ENCODE measurements around the gene CASP9.
"Not testable (repeated sequence)": the region's sequence is repeated elsewhere in the genome, so short reads cannot be mapped to it uniquely, and the experiment has no call there.

CASP9 gene

DNA sequence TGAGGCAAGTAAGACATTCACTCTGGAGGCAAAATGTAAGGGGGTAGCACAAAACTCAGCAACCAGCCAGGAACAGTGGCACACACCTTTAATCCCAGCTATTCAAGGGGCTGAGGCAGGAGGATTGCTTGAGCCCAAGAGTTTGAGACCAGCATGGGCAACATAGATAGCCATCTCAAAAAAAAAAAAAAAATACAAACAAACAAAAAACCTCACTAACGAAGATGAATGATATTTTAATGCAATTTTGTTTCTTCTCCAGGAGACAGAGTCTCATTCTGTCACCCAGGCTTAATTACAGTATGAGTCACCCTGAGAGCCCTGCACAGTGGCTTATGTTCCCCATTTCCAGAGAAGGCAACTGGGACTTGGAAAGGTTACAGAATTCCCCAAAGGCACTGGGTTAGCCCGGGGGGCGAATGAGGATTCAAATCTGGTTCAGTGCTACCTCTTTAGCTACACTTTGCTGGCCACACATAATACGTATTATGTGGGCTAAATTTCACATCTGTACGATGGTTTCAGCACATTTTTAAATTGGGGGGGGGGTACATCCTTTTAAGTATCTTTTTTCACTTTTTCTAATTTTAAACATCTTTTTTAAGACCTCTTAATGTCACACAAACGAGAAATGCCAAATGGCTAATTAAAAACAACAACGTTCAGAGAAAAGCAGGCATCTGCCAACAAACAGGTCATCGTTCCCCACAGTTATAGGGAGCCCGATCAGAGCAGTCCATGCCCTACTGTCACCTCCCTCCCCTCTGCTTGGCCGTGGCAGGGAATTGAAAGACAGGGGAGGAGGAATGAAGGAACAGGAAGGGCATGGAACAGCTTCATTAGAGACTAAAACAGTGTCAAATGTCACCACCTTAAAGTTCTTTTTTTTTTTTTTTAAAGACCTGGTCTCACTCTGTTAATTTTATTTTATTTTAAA lies 64.0 kb downstream of the CASP9 start:
- H3K4me3 ChIP-seq (ENCODE audit: low read depth in 1 of 5, low read length in 5 of 5), result no peak overlapping the region
- H3K27me3 ChIP-seq (ENCODE audit: control insufficient read depth in 5 of 5, insufficient read depth in 4 of 5, low read length in 5 of 5), result peaks cover 0 to 3% (median 0%) of the 10 kb centered on the region in 5 donors
- no peaks in the 10 kb centered on the region for H3K36me3 ChIP-seq (ENCODE audit: control insufficient read depth in 5 of 5, insufficient read depth in 5 of 5, low read length in 5 of 5)
- H3K4me1 ChIP-seq (ENCODE audit: control insufficient read depth in 5 of 5, insufficient read depth in 5 of 5, low read length in 5 of 5), result no peaks in the 10 kb centered on the region
- no peaks in the 10 kb centered on the region for H3K9me3 ChIP-seq (ENCODE audit: control insufficient read depth in 5 of 5, low read length in 5 of 5)
- no peak overlapping the region for H3K27ac ChIP-seq (ENCODE audit: low read depth, low read length)
- no peak overlapping the region for H3K9ac ChIP-seq (ENCODE audit: low read length in 5 of 5)

DNA sequence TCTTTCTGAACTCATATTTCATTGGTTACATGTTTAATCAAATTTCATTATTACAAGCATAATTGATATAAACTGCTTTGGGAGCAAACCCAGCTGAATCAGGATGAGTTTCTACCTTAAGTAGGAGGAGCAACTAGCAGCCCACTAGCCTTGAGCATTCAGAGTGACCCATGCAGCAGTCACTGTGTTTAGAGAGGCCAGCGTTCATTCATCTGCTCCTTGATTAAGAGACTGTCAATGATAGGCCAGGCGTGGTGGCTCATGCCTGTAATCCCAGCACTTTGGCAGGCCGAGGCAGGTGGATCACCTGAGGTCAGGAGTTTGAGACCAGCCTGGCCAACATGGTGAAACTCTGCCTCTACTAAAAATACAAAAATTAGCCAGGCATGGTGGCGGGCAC lies 65.6 kb downstream of the CASP9 start:
- H3K27me3 ChIP-seq (ENCODE audit: control insufficient read depth in 5 of 5, insufficient read depth in 4 of 5, low read length in 5 of 5); H3K4me3 ChIP-seq (ENCODE audit: low read depth in 1 of 5, low read length in 5 of 5); H3K4me1 ChIP-seq (ENCODE audit: control insufficient read depth in 5 of 5, insufficient read depth in 5 of 5, low read length in 5 of 5); H3K36me3 ChIP-seq (ENCODE audit: control insufficient read depth in 5 of 5, insufficient read depth in 5 of 5, low read length in 5 of 5); H3K27ac ChIP-seq (ENCODE audit: low read depth, low read length); H3K9me3 ChIP-seq (ENCODE audit: control insufficient read depth in 5 of 5, low read length in 5 of 5); H3K9ac ChIP-seq (ENCODE audit: low read length in 5 of 5): not testable (repeated sequence)

DNA sequence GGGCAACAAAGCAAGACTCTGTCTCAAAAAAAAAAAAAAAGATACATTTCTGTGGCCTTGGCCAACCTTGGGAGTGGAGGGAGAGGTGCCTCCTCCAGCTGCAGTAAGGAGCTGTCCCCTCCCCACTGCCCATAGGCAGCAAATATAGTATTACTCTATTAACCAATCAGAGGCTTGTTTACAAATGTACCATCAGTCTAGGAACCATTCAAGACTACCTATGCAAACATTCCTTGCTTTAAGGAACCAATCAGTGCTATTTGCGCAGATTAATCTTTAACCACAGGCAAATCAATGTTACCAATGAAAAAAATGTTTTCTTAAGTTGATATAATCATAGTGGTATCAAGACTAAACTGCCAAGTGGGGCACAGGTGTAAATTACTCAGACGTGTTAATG lies 66.4 kb downstream of the CASP9 start:
- no peaks in the 10 kb centered on the region for H3K27me3 ChIP-seq (ENCODE audit: control insufficient read depth in 5 of 5, insufficient read depth in 4 of 5, low read length in 5 of 5)
- H3K27ac ChIP-seq (ENCODE audit: low read depth, low read length), result no peak overlapping the region
- H3K4me1 ChIP-seq (ENCODE audit: control insufficient read depth in 5 of 5, insufficient read depth in 5 of 5, low read length in 5 of 5), result no peaks in the 10 kb centered on the region
- H3K4me3 ChIP-seq (ENCODE audit: low read depth in 1 of 5, low read length in 5 of 5), result no peak overlapping the region
- no peaks in the 10 kb centered on the region for H3K36me3 ChIP-seq (ENCODE audit: control insufficient read depth in 5 of 5, insufficient read depth in 5 of 5, low read length in 5 of 5)
- no peaks in the 10 kb centered on the region for H3K9me3 ChIP-seq (ENCODE audit: control insufficient read depth in 5 of 5, low read length in 5 of 5)
- H3K9ac ChIP-seq (ENCODE audit: low read length in 5 of 5), result no peak overlapping the region

DNA sequence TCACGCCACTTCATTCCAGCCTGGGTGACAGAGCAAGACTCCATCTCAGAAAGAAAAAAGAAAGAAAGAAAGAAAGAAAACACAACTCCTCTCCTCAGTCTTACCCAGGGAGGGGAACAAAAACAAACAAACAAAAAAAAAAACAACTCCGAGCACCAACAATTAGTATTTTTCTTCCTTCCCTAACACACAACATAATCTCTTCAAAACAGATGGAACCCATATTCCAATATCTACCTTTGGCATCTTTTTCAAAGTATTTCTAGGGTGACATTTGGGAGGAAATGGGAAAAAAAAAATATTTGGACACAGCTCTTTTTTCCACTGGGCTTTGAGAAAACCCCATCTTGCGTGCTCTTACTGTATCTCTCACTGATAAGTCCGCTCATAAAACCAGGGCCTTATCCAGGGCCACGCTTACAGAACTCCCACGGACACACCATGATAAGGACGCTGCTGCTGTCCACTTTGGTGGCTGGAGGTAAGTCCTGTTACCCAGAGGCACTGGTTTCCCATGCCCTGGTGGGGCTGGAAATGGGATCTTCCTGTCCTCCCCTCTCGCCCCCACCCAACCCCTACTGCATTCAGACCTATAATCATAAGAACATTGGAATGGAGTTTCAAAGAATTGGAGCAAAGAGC lies 67.6 kb downstream of the CASP9 start, which contains the start of gene CELA2A:
CELA2A (plus strand) TSS at position 420 of the 642 bp plus-strand sequence; CDS start at position 442, 22 bp downstream.
- Histone ChIP-seq H3K9ac (ENCODE audit: low read length in 5 of 5) (no peak within 1 kb of the TSS), H3K4me1 (ENCODE audit: control insufficient read depth in 5 of 5, insufficient read depth in 5 of 5, low read length in 5 of 5) (no peaks in the 10 kb centered on the region), H3K4me3 (ENCODE audit: low read depth in 1 of 5, low read length in 5 of 5) (no peak within 1 kb of the TSS), H3K27ac (ENCODE audit: low read depth, low read length) (no peak within 1 kb of the TSS), H3K36me3 (ENCODE audit: control insufficient read depth in 5 of 5, insufficient read depth in 5 of 5, low read length in 5 of 5) (no peaks in the 10 kb centered on the region), H3K27me3 (ENCODE audit: control insufficient read depth in 5 of 5, insufficient read depth in 4 of 5, low read length in 5 of 5) (no peaks in the 10 kb centered on the region), H3K9me3 (ENCODE audit: control insufficient read depth in 5 of 5, low read length in 5 of 5) (peaks cover 0 to 7% (median 2%) of the 10 kb centered on the region in 5 donors)

DNA sequence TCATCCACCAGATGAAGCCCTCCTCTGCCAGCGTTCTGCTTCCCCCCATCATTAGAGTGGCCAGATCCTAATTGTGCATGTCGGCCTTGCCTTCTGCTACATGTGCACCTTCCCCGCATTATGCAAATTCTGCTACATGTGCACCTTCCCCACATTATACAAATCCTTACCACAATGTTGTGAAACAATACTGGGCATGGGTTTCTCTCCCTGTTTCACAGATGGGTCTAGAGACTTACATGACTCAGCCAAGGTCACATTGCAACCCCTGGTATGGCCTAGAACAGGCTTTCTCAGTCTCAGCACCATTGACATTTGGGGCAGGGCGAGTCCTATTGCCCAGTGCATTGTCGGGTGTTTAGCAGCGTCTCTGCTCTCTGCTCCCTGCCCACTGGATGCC lies 68.5 kb downstream of the CASP9 start:
- H3K27ac ChIP-seq (ENCODE audit: low read depth, low read length), result no peak overlapping the region
- H3K27me3 ChIP-seq (ENCODE audit: control insufficient read depth in 5 of 5, insufficient read depth in 4 of 5, low read length in 5 of 5), result no peaks in the 10 kb centered on the region
- H3K4me1 ChIP-seq (ENCODE audit: control insufficient read depth in 5 of 5, insufficient read depth in 5 of 5, low read length in 5 of 5), result no peaks in the 10 kb centered on the region
- H3K9ac ChIP-seq (ENCODE audit: low read length in 5 of 5), result no peak overlapping the region
- H3K9me3 ChIP-seq (ENCODE audit: control insufficient read depth in 5 of 5, low read length in 5 of 5), result peaks cover 0 to 8% (median 7%) of the 10 kb centered on the region in 5 donors
- H3K4me3 ChIP-seq (ENCODE audit: low read depth in 1 of 5, low read length in 5 of 5), result no peak overlapping the region
- no peaks in the 10 kb centered on the region for H3K36me3 ChIP-seq (ENCODE audit: control insufficient read depth in 5 of 5, insufficient read depth in 5 of 5, low read length in 5 of 5)

DNA sequence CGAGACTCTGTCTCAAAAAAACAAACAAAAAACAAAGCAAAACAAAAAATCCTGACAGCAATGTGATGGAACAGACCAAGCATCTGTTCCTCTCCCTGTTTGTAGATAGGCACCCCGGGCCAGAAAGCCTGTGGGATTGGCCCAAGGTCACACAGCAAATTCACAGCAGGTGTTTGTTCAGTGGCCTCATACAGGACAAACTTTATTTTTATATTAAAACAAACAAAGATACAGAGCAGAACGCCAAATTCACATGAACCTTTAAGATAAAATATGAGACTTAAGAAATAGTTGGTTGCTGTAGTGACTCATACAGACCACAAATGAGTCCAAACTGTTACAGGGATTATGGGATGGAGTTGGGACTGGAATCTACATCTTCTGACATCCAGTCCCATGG lies 69.8 kb downstream of the CASP9 start:
- H3K27me3 ChIP-seq (ENCODE audit: control insufficient read depth in 5 of 5, insufficient read depth in 4 of 5, low read length in 5 of 5), result no peaks in the 10 kb centered on the region
- H3K9me3 ChIP-seq (ENCODE audit: control insufficient read depth in 5 of 5, low read length in 5 of 5), result peaks cover 0 to 8% (median 7%) of the 10 kb centered on the region in 5 donors
- H3K4me3 ChIP-seq (ENCODE audit: low read depth in 1 of 5, low read length in 5 of 5), result no peak overlapping the region
- H3K36me3 ChIP-seq (ENCODE audit: control insufficient read depth in 5 of 5, insufficient read depth in 5 of 5, low read length in 5 of 5), result no peaks in the 10 kb centered on the region
- H3K9ac ChIP-seq (ENCODE audit: low read length in 5 of 5), result no peak overlapping the region
- H3K27ac ChIP-seq (ENCODE audit: low read depth, low read length), result no peak overlapping the region
- no peaks in the 10 kb centered on the region for H3K4me1 ChIP-seq (ENCODE audit: control insufficient read depth in 5 of 5, insufficient read depth in 5 of 5, low read length in 5 of 5)

DNA sequence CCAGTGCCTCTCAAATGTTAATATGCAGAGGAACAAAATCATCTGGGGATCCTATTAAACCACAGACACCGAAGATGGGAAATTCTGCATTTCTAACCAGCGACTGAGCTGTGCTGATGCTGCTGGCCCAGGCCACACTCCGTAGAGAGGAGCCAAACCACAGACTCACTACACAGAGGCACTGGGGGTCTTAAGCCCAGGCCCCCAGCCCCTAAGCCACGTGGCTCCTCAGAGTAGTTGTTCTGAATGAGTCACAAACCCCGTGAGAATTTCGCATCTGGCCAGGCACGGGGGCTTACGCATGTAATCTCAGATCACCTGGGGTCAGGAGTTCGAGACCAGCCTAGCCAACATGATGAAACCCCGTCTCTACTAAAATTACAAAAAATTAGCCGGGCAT lies 70.3 kb downstream of the CASP9 start:
- H3K9me3 ChIP-seq (ENCODE audit: control insufficient read depth in 5 of 5, low read length in 5 of 5), result peaks cover 0 to 8% (median 7%) of the 10 kb centered on the region in 5 donors
- no peak overlapping the region for H3K27ac ChIP-seq (ENCODE audit: low read depth, low read length)
- no peak overlapping the region for H3K4me3 ChIP-seq (ENCODE audit: low read depth in 1 of 5, low read length in 5 of 5)
- H3K36me3 ChIP-seq (ENCODE audit: control insufficient read depth in 5 of 5, insufficient read depth in 5 of 5, low read length in 5 of 5), result no peaks in the 10 kb centered on the region
- no peaks in the 10 kb centered on the region for H3K4me1 ChIP-seq (ENCODE audit: control insufficient read depth in 5 of 5, insufficient read depth in 5 of 5, low read length in 5 of 5)
- no peak overlapping the region for H3K9ac ChIP-seq (ENCODE audit: low read length in 5 of 5)
- H3K27me3 ChIP-seq (ENCODE audit: control insufficient read depth in 5 of 5, insufficient read depth in 4 of 5, low read length in 5 of 5), result no peaks in the 10 kb centered on the region

DNA sequence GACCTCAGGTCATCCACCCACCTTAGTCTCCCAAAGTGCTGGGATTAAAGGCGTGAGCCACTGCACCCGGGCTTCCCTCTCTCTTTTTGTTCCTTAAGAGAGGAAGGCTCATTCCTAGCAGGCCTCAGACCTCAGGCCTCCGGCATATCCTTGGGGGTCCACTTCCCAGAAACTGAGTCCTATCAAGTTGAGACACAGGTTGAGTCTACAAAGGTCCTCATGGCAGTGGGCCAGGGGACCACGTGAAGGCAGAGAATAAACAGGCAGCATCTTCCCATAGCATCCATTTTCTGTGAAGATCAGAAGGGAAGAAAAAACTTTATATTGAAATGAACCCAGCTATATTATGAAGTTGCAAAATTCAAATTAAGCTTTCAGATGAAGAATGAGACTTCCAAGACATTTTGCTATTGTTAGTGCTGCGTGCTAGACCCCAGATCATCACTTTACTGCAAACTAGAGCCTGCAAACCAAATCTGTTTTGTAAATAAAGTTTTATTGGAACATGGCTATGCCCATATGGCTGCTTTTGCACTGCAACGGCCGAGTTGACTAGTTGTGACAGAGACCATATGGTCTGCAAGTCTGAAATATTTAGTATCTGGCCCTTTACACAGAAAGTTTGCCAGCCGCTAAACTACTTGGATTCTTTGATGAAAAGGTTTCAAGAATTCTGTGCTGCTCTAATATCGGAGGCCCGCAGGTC lies 71.0 kb downstream of the CASP9 start:
- Histone ChIP-seq H3K9me3 (ENCODE audit: control insufficient read depth in 5 of 5, low read length in 5 of 5) (peaks cover 0 to 8% (median 7%) of the 10 kb centered on the region in 5 donors), H3K36me3 (ENCODE audit: control insufficient read depth in 5 of 5, insufficient read depth in 5 of 5, low read length in 5 of 5) (no peaks in the 10 kb centered on the region), H3K4me3 (ENCODE audit: low read depth in 1 of 5, low read length in 5 of 5) (no peak overlapping the region), H3K27ac (ENCODE audit: low read depth, low read length) (no peak overlapping the region), H3K4me1 (ENCODE audit: control insufficient read depth in 5 of 5, insufficient read depth in 5 of 5, low read length in 5 of 5) (no peaks in the 10 kb centered on the region), H3K27me3 (ENCODE audit: control insufficient read depth in 5 of 5, insufficient read depth in 4 of 5, low read length in 5 of 5) (no peaks in the 10 kb centered on the region), H3K9ac (ENCODE audit: low read length in 5 of 5) (no peak overlapping the region)

DNA sequence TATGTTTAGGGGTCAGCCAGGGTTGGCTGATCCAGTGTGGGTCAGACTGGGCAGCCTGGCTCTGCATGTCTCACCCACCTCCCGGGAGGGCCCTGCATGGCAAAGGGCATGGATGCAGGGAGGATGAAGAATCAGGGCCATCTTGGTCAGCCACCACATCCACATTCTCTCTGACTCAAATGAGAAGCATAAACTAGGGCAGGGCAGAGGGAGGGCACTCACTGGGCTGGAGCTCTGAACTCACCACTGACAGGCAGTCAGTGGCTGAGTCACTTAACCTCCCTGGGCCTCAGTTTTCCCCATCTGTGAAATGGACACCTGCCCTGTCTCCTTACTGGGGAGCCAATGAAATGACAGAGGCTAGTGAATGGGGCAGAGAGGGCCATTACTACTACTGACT lies 71.8 kb downstream of the CASP9 start:
- Histone ChIP-seq H3K9me3 (ENCODE audit: control insufficient read depth in 5 of 5, low read length in 5 of 5) (peaks cover 0 to 8% (median 7%) of the 10 kb centered on the region in 5 donors), H3K4me3 (ENCODE audit: low read depth in 1 of 5, low read length in 5 of 5) (no peak overlapping the region), H3K27ac (ENCODE audit: low read depth, low read length) (no peak overlapping the region), H3K9ac (ENCODE audit: low read length in 5 of 5) (no peak overlapping the region), H3K27me3 (ENCODE audit: control insufficient read depth in 5 of 5, insufficient read depth in 4 of 5, low read length in 5 of 5) (peaks cover 0 to 6% (median 3%) of the 10 kb centered on the region in 5 donors), H3K36me3 (ENCODE audit: control insufficient read depth in 5 of 5, insufficient read depth in 5 of 5, low read length in 5 of 5) (no peaks in the 10 kb centered on the region), H3K4me1 (ENCODE audit: control insufficient read depth in 5 of 5, insufficient read depth in 5 of 5, low read length in 5 of 5) (no peaks in the 10 kb centered on the region)
